HG03097 (cell line): ENCODE results near the gene AP3D1.
"Not testable (repeated sequence)": the region's sequence is repeated elsewhere in the genome, so short reads cannot be mapped to it uniquely, and the experiment has no call there.

Experiments used
- ATAC-seq: cut with Tn5 transposase; IDR thresholded peaks from one replicate; pipeline ENCODE4 v1.9.1; 2021; ENCODE audit not compliant: unreplicated experiment, low FRiP score

The AP3D1 gene

DNA sequence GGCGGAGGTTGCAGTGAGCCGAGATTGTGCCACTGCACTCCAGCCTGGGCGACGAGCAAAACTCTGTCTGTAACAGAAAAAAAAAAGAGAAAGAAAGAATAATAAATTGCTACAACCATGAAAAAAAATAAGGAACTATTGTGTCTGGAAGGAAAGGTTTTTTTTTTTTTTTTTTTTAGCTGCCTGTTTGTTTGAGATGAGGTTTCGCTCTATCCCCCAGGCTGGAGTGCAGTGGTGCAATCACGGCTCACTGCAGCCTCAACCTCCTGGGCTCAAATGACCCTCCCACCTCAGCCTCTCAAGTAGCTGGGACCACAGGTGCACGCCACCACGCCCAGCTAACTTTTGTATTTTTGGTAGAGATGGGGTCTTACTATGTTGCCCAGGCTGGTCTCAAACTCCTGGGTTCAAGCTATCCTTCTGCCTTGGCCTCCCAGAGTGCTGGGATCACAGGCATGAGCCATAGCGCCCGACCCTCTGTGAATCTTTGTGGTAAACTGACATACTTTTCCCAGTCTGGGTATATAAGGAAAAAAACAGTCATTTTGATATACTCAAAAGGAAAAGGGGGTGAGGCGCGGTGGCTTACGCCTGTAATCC lies 59.3 kb downstream of the AP3D1 start:
- ATAC-seq: not testable (repeated sequence)

DNA sequence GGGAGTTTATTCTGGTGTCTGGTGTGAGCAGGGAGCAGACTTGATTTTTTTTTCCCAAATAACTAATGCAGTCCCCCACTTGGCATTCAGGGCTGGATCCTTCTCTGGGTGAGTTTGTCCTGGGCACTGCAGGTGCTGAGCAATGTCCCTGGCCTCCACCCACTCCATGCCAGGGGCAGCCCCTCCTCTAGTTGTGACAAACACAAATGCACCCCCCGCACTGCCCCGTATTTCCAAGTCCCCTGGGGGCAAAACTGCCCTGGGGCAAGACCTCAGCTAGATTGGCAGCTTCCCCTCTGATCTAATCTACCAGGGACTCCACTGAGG lies 61.7 kb downstream of the AP3D1 start:
- ATAC-seq: no peak

DNA sequence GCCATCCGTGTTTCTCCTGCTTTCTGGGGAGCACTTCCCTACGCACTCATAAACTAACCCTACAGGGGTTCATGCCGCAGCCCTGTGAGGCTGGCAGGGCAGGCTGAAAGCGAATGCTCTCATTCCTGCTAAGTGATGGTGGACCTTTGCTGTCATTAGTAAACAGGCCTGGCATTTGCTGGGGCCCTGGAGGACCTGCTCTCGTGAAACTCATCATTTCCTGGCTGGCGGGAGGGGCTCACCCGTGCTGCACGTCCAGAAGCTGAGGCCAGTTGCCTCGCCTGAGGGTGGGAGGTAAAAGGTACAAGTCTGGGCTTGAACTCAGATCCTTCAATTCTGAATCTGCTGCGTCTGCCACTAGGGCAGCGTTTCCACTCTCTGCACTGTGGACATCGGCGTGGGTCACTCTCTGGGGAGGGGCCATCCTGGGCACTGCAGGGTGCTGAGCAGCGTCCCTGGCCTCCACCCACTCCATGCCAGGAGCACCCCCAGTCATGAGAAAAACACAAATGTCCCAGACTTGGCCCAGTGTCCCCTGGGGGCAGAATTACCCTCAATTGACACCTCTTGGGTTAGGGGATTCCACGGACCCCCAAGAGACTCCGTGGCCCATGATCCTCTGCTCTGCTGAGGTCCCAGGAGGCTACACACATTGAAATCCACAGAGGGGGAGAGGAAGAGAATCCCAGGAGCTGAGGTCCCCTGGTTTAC lies 62.2 kb downstream of the AP3D1 start:
- no peak for ATAC-seq

DNA sequence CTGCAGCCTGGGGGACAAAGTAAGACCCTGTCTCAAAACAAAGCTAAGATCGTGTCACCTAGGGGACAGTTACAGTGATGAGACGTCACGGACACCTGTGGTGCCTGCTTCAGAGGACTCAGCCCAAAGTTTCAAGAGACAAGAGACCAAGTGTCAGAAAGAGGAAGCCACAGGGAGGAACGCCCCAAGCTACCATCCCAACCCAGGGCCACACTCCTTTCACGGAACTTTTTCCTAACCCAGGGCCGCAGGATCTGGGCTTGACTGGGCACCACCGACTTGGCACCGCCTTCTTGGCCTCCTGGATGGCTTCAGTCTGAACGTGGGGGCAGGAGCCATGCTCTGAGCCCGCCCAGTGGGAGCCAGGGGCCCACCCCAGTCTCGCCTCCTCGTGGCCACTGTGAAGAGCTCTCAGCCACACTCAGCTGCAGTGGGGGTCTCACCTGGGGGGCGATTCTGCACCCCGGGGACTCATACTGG lies 63.7 kb downstream of the AP3D1 start:
- no peak for ATAC-seq

DNA sequence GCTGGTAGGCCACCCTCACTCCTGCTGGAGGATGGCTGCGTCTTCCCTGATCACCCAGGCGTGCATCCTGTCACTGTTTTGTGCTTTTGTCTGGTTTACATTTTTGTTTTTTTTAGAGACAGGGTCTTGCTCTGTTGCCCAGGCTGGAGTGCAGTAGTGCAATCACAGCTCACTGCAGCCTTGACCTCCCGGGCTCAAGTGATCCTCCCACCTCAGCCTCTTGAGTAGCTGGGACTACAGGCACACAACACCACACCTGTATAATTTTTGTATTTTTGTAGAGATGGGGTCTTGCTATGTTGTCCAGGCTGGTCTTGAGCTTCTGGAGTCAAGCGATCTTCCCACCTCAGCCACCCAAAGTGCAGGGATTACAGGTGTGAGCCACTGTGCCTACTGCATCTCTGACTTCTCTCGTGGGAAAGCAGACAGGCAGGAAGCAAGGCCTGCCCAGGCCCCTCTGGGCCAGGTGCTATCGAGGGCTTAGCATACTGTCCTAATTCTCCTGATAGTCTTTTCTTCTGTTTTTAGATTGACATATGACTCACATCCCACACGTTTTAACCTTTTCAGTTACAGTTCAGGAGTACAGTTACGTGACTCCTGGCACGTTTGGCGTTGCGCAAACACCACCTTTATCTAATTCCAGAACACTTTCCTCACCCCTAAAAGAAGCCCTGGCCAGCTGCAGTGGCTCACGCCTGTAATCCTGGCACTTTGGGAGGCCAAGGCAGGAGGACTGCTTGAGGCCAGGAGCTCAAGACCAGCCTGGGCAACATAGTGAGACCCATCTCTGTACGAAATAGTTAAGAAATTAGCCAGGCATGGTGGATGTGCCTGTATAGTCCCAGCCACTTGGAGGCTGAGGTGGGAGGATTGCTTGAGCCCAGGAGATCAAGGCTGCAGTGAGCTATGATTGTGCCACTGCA lies 64.4 kb downstream of the AP3D1 start:
- peak; percentile 20 for ATAC-seq

DNA sequence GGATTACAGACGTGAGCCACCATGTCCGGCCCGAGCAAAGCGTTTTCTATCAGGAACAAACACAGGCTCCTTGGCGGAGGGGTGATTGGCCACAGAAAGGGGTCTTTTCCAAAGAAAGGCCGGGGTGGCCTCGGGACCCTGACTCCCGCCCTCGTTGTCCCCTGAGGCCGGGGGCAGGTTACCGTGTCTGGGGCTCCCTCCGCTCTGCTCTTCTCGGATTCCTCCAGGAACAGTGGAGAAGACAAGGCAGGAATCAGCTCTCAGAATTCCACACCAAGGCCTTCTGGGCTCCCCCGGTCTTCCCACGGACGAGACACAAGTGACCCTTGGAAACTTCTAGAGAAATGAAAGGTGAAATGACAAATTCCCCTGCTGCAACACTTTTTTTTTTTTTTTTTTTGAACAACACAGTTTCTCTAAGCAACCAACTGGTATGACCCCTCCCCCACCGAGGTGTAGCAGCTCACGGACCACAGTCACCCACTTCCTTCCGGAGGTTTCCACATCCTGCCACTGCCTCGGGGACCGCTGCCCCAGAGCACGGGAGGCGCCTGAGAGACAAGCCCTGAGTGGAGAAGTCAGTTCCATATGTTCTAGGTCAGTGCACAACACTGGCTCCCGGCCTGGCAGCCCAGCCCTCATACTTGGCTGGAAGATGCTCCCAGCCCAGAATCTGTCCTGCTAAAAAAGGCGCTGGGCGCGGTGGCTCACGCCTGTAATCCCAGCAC lies 66.2 kb downstream of the AP3D1 start:
- peak; percentile 28 for ATAC-seq

DNA sequence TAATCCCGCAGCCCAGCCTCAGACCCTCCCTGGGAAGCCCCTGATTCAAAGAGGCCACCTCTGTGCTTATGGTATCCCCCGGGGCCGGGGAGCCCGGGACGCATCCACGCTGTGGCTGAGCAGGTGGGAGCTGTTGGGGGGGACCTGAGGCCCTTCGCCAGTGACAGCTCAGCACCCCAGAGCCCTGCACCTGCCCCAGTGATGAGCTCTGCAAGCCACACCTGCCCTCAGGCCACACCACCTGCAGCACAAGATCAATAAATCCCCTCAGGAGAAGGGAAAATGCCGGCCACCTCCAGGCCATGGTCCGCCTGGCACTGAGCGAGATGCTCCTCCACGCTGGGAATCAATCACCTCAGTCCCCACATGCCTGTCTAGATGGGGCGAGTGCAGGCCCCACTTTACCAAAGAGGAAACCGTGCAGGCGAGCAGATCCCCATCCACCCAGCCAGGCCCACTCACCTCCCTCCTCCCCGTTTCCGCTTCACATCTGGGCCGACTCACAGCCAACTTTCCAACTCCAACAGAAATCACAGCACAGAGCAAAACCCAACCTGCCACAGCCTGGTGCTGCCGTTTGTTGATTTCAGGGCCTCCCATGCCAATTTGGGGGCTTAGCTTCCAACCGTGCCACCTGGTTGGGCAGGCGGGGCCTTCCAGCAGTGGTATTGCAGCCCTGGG lies 68.1 kb downstream of the AP3D1 start:
- no peak for ATAC-seq

DNA sequence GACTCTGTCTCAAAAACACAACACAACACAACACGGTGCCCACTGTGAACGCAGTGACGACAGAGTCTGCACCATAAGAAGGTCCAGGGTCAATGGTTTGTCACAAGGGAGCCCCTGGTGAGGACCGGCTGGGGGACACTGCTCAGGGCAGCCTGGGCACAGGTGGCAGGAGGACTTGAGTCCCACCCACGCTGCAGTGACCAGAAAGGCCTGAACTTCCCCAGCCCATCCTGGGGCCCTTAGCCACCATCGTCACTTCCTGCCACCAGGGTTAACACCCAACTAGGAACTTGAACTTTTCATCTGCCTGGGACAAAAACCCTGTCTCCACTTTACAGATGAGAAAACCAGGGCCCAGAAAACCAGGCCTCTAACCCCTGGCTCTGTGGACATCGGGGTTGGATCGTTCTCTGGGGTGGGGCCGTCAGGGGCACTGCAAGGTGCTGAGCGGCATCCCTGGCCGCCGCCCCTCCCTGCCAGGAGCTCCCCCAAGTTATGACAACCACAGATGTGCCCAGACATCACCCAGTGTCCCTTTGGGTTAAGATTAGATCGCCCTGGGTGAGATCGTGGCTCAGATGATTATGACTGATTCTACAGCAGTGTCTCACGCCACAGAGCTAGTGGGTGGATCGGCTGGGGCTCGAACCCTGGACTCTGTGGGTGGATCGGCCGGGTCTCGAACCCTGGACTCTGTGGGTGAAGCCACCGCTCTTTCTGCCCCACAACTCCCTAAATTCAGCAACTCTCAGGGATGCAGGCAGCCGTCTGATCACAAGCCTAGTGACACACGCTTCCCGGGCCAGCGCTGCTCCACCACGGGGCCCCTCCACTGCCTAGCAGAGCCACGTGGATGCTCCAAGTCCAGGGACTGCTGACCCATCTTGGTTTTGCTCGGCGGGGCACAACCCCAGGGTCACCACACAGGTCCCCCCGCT lies 69.2 kb downstream of the AP3D1 start:
- ATAC-seq: no peak

DNA sequence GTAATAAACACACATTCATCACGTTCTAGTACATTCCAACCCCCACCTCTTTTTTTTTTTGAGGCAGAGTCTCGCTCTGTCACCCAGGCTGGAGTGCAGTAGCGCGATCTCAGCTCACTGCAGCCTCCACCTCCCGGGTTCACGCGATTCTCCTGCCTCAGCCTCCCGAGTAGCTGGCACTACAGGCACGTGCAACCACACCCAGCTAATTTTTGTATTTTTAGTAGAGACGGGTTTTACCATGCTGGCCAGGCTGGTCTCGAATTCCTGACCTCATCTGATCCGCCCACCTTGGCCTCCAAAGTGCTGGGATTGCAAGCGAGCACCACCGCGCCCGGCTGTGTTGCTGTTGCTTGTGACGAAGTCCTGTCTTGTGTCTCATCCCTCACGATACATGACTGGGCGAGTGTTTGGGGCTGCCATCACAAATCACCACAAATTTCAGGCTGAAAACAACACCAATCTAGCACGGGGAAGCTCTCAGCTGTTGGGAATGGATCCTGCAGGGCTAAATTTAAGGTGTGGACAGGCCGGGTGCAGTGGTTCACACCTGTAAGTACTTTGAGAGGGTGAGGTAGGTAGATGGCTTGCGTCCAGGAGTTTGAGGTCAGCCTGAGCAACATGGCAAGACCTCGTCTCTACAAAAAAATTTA lies 70.9 kb downstream of the AP3D1 start:
- ATAC-seq: no peak

DNA sequence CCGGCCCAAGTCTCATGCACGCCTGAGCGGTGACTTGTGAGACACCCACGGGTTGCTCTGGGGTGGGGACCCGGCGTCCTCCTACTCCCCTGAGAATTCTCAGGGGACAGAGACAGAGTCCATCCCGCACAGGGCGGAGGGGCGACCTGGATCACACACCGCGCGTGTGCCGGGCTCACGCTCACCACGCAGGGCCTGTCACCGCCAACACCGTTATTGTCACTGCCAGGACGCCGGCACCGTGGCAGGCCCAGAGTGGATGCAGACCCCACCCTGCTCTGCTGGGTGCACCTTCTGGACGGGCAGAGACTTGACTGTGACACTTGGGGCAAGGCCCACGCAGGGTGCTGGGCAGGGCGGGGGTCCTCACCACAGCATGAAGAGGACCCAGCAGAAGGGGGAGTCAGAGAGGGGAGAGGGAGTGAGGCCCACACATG lies 71.5 kb downstream of the AP3D1 start:
- ATAC-seq: no peak

DNA sequence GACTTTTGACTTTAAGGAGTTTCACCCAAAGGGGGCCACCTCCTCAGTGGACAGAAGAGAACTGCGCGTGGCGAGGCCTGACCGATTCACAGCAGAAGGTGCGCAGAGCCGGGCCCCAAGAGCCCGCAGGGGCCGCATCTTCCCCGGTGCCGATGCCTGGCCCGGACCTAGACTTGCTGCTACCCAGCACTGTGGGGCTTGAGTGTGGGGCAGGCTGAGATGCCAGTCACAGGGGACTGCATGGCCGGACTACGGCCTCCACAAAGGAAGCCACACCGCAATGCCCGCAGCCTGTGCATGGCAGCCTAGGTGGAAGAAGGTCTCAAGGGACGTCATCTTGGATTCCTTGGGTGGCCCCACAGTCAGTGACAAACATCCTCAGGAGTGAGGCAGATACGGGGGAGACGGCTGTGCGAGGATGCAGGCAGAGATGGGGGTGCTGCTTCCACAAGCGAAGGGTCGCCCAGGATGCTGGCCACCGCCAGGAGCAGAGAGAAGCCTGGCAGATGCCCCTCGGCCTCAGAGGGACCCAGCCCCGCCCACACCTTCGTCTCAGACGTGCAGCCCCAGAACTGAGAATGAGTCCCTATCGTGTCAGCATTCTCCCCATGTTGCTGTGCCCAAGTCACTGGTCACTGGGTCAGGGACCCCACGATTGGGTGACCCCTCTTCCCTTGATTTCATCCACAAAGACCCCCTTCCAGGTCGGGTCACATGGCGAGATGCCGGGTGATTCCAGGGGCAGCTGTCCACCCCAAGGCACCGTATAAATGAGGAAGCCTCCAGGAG lies 72.1 kb downstream of the AP3D1 start:
- ATAC-seq: no peak

DNA sequence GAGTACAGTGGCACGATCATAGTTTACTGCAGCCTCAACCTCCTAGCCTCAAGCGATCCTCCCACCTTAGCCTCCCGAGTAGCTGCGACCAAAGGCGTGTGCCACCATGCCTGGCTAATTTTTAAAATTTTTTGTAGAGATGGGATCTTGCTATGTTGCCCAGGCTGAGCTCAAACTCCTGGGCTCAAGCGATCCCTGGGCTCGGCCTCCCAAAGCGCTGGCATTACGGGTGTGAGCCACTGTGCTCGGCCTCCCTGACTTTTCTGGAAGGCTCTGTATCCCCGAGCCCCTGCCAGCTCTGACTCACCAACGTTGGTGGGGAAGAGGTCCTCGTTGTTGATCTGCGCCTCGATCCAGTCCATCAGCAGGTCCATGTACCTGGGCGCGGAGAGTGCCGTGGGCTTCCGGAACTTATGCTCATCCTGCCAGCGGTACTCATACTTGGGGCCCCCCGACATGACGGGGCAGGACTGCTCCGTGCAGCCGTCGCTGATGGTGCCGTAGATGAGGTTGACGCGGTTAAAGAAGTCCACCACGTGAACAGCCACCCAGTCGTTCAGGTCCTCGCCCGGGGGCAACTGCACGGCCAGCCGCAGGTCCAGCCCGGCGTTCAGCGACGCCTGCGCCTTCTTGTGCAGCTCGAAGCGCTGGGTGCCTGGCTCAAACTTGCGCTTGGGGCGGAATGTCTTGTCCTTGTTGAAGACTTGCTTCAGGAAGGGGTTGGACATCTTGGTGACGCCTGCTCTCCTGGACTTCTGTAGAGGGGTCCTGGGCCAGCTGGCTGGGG lies 73.3 kb downstream of the AP3D1 start:
- no peak for ATAC-seq

DNA sequence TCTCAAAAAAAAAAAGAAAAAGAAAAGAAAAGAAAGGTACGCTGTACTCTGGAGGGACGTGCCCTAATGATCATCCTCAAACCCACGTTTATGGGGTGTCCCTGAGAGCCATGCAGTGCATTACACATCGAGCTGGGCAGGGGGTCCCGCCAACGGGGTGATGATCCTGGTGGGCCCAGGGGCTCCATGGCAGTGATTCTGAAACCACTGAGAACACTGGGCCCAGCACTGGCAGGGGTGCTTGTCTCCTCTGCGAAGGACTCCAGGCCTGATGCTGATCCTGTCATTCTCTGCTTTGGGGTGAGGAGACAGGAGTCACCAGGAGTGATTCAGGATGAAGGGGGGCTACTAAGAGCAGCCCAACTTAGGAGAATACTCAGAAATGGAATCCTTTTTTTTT lies 74.0 kb downstream of the AP3D1 start:
- no peak for ATAC-seq

DNA sequence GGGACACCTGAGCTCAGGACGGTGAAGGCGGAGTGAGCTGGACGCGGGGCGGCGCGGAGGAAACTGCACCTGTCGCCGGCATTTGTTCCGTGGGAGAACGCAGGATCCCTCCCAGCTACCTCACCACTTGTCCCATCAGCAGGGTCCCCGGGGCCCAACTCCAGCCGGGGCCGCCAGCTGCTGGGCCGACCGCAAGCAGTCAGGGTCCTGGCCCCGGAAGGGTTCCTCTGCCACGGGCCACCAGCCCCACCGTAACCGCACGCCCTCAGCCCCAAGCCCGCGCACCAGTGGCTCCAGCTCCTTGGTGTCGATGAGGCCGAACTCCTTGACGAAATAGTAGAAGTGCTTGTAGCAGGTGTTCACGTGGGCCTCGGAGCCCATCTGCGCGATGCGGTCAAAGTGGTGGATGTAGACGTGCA lies 74.8 kb downstream of the AP3D1 start:
- ATAC-seq: no peak

DNA sequence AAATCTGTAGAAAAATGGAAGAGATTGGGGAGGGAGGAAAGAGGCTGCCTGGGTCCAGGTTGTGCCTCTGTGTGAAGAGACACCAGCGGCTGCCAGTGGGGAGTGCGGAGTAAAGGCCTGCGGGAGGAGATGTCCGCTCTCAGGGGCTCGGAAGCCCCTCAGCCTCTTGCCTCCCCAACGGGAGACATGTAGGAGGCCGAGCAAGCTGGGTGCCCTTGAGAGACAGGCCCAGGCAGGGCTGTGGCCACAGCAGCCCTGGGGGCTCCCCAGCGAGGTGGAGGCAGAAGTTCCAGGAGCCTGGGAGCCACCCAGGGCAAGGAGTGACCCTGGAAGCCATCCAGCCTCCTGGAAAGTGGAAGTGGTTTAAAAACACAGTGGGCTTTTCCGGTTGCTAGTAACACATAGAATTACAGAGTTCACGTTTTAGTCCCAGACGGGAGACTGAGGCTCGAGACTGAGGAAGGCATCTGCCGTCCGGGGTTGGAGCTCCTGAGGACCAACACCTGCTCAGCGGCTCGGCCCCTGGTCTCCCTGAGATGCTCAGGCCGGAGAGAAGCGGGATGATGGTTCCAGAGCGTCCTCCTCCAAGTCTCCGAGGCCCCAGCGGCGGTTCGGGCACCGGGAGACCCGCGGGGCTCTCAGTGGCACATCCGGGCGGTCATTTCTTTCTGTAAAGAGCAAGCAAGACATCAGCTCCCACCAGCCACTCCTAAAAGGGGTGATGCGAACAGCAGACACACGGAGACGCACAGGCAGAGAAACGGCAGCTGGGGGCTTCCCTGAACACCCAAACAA lies 78.4 kb downstream of the AP3D1 start:
- no peak for ATAC-seq

DNA sequence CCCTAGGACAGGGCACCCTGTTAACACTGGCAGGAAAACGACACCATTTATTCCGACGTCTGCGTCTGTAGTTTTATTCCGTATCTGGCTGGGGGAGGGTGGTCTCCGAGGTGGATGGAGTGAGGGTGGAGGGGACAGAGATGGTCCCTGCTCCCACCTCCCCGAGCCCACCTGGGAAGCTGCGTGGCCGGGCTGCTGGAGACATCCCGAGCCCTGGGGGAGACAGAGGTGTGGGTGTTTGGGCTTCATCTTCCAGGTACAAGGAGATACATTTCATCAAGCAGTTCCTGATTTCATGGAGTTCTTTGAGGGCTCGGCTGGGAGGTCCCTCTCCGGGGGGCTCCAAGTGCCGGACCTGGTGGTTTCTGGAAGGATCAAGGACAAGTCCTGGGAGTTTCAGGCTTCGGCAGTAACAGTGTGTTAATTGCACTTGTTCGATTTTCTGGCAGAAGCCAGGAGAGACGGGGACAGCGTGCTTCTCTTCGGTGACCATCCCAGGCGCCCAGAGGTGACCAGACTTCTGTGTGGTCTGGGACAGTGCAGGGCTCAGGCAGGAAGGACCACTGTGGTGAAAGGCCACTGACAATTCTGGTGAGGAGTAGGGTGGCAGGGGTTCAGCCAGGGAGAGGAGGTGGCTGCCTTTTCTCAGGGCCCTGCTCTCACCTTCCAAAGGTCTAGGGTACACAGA lies 80.2 kb downstream of the AP3D1 start:
- no peak for ATAC-seq
